ENCODE results near the gene CETN1. TPM values are rescaled to one million over a fixed set of nuclear protein-coding genes. Genes with fewer than 3 reads are reported as not detected.

Gene CETN1
- total RNA-seq, 4 donors from 2014 or later = not detected

- intact Hi-C loops (cut with DNase I) = no loop called here
- Histone ChIP-seq H3K4me3 (no peak overlapping the region), H3K27ac (replicated peaks in 1 of 4) (peak overlapping the region in 1 of 4 donors; percentile 45), H3K4me1 (peaks cover 0 to 21% (median 16%) of the 10 kb centered on the region in 4 donors), H3K36me3 (no peaks in the 10 kb centered on the region), H3K9me3 (peaks cover 0 to 14% (median 6%) of the 10 kb centered on the region in 4 donors), H3K27me3 (no peaks in the 10 kb centered on the region)
- DNase-seq (ENCODE audit: extremely low spot score) = peak; percentile 90
- 53% methylated on average over 3 of the region's 3 CpGs for WGBS
- no peak for TF ChIP-seq CTCF (IDR thresholded peaks at IDR 0.05)
- no peak for TF ChIP-seq EP300 (IDR thresholded peaks at IDR 0.05)
- TF ChIP-seq POLR2A (IDR thresholded peaks at IDR 0.05; ENCODE audit: low read depth) = no peak
- TF ChIP-seq POLR2AphosphoS5 (IDR thresholded peaks at IDR 0.05) = no peak
Observed at GRCh38 chr18:582465-582864, 2.3 kb downstream of the CETN1 start.

GRCh38 chr18:595068-595467, 14.9 kb downstream of the CETN1 start:
- TF ChIP-seq POLR2AphosphoS5 (IDR thresholded peaks at IDR 0.05) = no peak
- no peak for TF ChIP-seq EP300 (IDR thresholded peaks at IDR 0.05)
- no peak for TF ChIP-seq CTCF (IDR thresholded peaks at IDR 0.05)
- no peak for TF ChIP-seq POLR2A (IDR thresholded peaks at IDR 0.05; ENCODE audit: low read depth)
- Histone ChIP-seq H3K4me3 (no peak overlapping the region), H3K27me3 (peaks cover 0 to 5% (median 0%) of the 10 kb centered on the region in 4 donors), H3K36me3 (no peaks in the 10 kb centered on the region), H3K4me1 (peaks cover 0 to 17% (median 12%) of the 10 kb centered on the region in 4 donors), H3K27ac (replicated peaks in 1 of 4) (no peak overlapping the region), H3K9me3 (peaks cover 0 to under 1% (median 0%) of the 10 kb centered on the region in 4 donors)
- no peak for DNase-seq (ENCODE audit: extremely low spot score)
- 93% methylated on average over 4 of the region's 4 CpGs for WGBS
- intact Hi-C loops (cut with DNase I) = no loop called here

- intact Hi-C loops (cut with DNase I) = no loop called here
- no peak for DNase-seq (ENCODE audit: extremely low spot score)
- Histone ChIP-seq H3K36me3 (no peaks in the 10 kb centered on the region), H3K9me3 (no peaks in the 10 kb centered on the region), H3K4me1 (peaks cover 0 to 17% (median 12%) of the 10 kb centered on the region in 4 donors), H3K4me3 (no peak overlapping the region), H3K27me3 (peaks cover 0 to 5% (median 0%) of the 10 kb centered on the region in 4 donors), H3K27ac (replicated peaks in 1 of 4) (no peak overlapping the region)
- 69% methylated on average over 1 of the region's 1 CpG for WGBS
- TF ChIP-seq POLR2AphosphoS5 (IDR thresholded peaks at IDR 0.05) (no peak), POLR2A (IDR thresholded peaks at IDR 0.05; ENCODE audit: low read depth) (no peak), EP300 (IDR thresholded peaks at IDR 0.05) (no peak), CTCF (IDR thresholded peaks at IDR 0.05) (no peak)
Observed at GRCh38 chr18:595571-595970, 15.4 kb downstream of the CETN1 start.

GRCh38 chr18:596288-596881, 16.2 kb downstream of the CETN1 start:
- 17% methylated on average over 15 of the region's 24 CpGs for WGBS
- H3K9me3 ChIP-seq = no peaks in the 10 kb centered on the region
- peak overlapping the region in 1 of 4 donors; percentile 53 for H3K27ac ChIP-seq (replicated peaks in 1 of 4)
- intact Hi-C loops (cut with DNase I) = no loop called here
- peak overlapping the region in 3 of 4 donors; percentile 8 to 44 (median 42) for H3K4me3 ChIP-seq
- peaks cover 0 to 17% (median 12%) of the 10 kb centered on the region in 4 donors for H3K4me1 ChIP-seq
- no peak for DNase-seq (ENCODE audit: extremely low spot score)
- H3K36me3 ChIP-seq = no peaks in the 10 kb centered on the region
- peaks cover 0 to 5% (median 0%) of the 10 kb centered on the region in 4 donors for H3K27me3 ChIP-seq
- no peak for TF ChIP-seq POLR2A (IDR thresholded peaks at IDR 0.05; ENCODE audit: low read depth)
- no peak for TF ChIP-seq POLR2AphosphoS5 (IDR thresholded peaks at IDR 0.05)
- TF ChIP-seq CTCF (IDR thresholded peaks at IDR 0.05) = no peak
- no peak for TF ChIP-seq EP300 (IDR thresholded peaks at IDR 0.05)

All from esophagus muscularis mucosa (tissue), 4 donors.